Measurements from ENCODE around the gene CEBPZ.

CEBPZ gene, protein sequence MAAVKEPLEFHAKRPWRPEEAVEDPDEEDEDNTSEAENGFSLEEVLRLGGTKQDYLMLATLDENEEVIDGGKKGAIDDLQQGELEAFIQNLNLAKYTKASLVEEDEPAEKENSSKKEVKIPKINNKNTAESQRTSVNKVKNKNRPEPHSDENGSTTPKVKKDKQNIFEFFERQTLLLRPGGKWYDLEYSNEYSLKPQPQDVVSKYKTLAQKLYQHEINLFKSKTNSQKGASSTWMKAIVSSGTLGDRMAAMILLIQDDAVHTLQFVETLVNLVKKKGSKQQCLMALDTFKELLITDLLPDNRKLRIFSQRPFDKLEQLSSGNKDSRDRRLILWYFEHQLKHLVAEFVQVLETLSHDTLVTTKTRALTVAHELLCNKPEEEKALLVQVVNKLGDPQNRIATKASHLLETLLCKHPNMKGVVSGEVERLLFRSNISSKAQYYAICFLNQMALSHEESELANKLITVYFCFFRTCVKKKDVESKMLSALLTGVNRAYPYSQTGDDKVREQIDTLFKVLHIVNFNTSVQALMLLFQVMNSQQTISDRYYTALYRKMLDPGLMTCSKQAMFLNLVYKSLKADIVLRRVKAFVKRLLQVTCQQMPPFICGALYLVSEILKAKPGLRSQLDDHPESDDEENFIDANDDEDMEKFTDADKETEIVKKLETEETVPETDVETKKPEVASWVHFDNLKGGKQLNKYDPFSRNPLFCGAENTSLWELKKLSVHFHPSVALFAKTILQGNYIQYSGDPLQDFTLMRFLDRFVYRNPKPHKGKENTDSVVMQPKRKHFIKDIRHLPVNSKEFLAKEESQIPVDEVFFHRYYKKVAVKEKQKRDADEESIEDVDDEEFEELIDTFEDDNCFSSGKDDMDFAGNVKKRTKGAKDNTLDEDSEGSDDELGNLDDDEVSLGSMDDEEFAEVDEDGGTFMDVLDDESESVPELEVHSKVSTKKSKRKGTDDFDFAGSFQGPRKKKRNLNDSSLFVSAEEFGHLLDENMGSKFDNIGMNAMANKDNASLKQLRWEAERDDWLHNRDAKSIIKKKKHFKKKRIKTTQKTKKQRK

DNA sequence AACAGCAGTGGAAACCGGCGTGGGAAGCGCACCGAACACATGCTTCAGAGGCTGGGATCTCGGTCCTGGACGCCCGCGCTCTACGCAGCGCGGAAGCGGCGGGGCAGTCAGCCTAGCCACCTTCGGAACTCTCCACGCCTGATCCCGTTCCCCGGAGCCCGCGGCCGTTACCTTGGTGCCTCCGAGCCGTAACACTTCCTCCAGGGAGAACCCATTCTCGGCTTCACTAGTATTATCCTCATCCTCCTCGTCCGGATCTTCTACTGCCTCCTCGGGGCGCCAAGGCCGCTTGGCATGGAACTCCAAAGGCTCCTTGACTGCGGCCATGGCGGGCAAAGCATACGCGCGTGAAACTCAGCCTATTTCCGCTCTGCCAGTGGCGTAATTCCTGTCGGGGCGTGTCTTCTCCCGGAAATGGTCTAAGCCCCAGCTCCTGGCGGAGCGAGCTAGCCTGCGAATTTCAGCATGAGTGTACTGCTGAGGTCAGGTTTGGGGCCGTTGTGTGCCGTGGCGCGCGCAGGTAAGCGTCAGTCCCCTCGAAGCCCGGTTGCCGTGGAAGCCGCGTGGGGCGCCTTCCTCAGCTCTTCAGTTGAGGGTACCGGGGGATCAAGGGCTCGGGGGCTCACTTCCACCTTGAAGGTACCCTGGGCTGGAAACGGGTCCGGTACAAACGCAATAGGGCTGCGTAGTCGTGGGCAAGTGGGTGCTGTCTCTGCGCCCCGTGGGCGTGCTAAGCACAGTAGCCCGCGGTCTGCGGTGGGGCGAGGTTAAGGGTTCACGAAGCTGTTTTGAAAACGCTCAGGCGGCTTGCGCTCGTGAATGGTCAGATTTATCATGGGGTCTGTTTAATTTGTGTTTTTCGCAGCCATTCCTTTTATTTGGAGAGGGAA is at the start of gene CEBPZ, which contains the start of gene NDUFAF7:
CEBPZ (minus strand) TSS at position 356 of the 890 bp plus-strand sequence; CDS start at position 327, 29 bp downstream.
NDUFAF7 (plus strand) TSS at position 418 of the 890 bp plus-strand sequence; CDS start at position 466, 48 bp downstream.
- Histone ChIP-seq H3K27me3 (ENCODE audit: insufficient read depth, low read length, poor library complexity, severe bottlenecking) (no peaks in the 10 kb centered on the region), H2AFZ (ENCODE audit: low read length) (peak within 1 kb of the TSS; percentile 99), H3K9ac (ENCODE audit: low read depth, low read length, poor library complexity, severe bottlenecking) (peak within 1 kb of the TSS; percentile 87), H3K9me2 (replicated peaks; ENCODE audit: low read depth, low read length) (no peaks in the 10 kb centered on the region), H3K4me2 (ENCODE audit: low read depth, low read length, poor library complexity, severe bottlenecking) (peak within 1 kb of the TSS; percentile 84), H3K79me2 (ENCODE audit: insufficient read depth, low read length) (peaks cover 87% of the 10 kb centered on the region), H3K4me1 (ENCODE audit: insufficient read depth, low read length, poor library complexity, severe bottlenecking) (peaks cover 61% of the 10 kb centered on the region), H3K4me3 (ENCODE audit: low read length, poor library complexity, severe bottlenecking) (peak within 1 kb of the TSS; percentile 87), H3K36me3 (ENCODE audit: insufficient read depth, low read length) (peaks cover 17% of the 10 kb centered on the region; the same call in 1 of the 2 replicates), H3F3A (ENCODE audit: low read depth) (no peaks in the 10 kb centered on the region), H3K9me3 (ENCODE audit: insufficient read depth, low read depth, low read length) (no peaks in the 10 kb centered on the region), H4K20me1 (ENCODE audit: insufficient read depth, low read length, poor library complexity, severe bottlenecking) (peaks cover 47% of the 10 kb centered on the region)
- TF ChIP-seq, protein P1, sequence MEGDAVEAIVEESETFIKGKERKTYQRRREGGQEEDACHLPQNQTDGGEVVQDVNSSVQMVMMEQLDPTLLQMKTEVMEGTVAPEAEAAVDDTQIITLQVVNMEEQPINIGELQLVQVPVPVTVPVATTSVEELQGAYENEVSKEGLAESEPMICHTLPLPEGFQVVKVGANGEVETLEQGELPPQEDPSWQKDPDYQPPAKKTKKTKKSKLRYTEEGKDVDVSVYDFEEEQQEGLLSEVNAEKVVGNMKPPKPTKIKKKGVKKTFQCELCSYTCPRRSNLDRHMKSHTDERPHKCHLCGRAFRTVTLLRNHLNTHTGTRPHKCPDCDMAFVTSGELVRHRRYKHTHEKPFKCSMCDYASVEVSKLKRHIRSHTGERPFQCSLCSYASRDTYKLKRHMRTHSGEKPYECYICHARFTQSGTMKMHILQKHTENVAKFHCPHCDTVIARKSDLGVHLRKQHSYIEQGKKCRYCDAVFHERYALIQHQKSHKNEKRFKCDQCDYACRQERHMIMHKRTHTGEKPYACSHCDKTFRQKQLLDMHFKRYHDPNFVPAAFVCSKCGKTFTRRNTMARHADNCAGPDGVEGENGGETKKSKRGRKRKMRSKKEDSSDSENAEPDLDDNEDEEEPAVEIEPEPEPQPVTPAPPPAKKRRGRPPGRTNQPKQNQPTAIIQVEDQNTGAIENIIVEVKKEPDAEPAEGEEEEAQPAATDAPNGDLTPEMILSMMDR (conservative IDR thresholded peaks at IDR 0.05; ENCODE audit: low read length), result no peak
- TF ChIP-seq EZH2phosphoT487 (IDR thresholded peaks at IDR 0.05; ENCODE audit: borderline replicate concordance), result no peak

DNA sequence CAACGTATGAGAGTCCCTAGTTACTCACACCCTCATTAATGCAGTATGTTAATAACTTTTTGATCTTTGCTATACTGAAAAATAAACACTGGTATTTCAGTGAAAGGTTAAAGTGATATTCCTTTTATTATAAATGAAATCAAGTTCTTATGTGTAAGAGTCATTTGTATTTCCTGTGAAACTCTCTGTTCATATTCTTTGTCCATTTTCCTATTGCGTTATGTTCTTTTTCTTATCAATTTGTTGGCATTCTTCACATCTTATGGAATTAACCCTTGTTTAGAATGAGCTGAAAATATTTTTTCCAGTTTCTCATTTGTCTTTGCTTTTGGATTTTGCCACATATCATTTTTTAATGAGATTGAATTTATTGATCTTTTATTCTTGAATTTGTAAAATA is 44.9 kb upstream of the CEBPZ start:
- no peaks in the 10 kb centered on the region for H3K79me2 ChIP-seq (ENCODE audit: insufficient read depth, low read length)
- H3K4me1 ChIP-seq (ENCODE audit: insufficient read depth, low read length, poor library complexity, severe bottlenecking), result no peaks in the 10 kb centered on the region
- H3K36me3 ChIP-seq (ENCODE audit: insufficient read depth, low read length), result peaks cover 88% of the 10 kb centered on the region
- no peaks in the 10 kb centered on the region for H3K9me2 ChIP-seq (replicated peaks; ENCODE audit: low read depth, low read length)
- H3F3A ChIP-seq (ENCODE audit: low read depth), result no peaks in the 10 kb centered on the region
- no peak overlapping the region for H3K9ac ChIP-seq (ENCODE audit: low read depth, low read length, poor library complexity, severe bottlenecking)
- H3K4me3 ChIP-seq (ENCODE audit: low read length, poor library complexity, severe bottlenecking), result no peak overlapping the region
- H2AFZ ChIP-seq (ENCODE audit: low read length), result no peak overlapping the region
- H3K27me3 ChIP-seq (ENCODE audit: insufficient read depth, low read length, poor library complexity, severe bottlenecking), result no peaks in the 10 kb centered on the region
- no peaks in the 10 kb centered on the region for H3K9me3 ChIP-seq (ENCODE audit: insufficient read depth, low read depth, low read length)
- H3K4me2 ChIP-seq (ENCODE audit: low read depth, low read length, poor library complexity, severe bottlenecking), result no peak overlapping the region
- no peaks in the 10 kb centered on the region for H4K20me1 ChIP-seq (ENCODE audit: insufficient read depth, low read length, poor library complexity, severe bottlenecking)
- TF ChIP-seq EZH2phosphoT487 (IDR thresholded peaks at IDR 0.05; ENCODE audit: borderline replicate concordance), result no peak
- TF ChIP-seq, protein P1 (conservative IDR thresholded peaks at IDR 0.05; ENCODE audit: low read length), result no peak
